GM19328 (cell line): ENCODE data around the gene OSBPL9.

Source experiments
- ATAC-seq: cut with Tn5 transposase; IDR thresholded peaks from one replicate; pipeline ENCODE4 v1.9.1; 2021; ENCODE audit warnings: mild to moderate bottlenecking, moderate library complexity; ENCODE audit not compliant: unreplicated experiment

Gene OSBPL9

DNA sequence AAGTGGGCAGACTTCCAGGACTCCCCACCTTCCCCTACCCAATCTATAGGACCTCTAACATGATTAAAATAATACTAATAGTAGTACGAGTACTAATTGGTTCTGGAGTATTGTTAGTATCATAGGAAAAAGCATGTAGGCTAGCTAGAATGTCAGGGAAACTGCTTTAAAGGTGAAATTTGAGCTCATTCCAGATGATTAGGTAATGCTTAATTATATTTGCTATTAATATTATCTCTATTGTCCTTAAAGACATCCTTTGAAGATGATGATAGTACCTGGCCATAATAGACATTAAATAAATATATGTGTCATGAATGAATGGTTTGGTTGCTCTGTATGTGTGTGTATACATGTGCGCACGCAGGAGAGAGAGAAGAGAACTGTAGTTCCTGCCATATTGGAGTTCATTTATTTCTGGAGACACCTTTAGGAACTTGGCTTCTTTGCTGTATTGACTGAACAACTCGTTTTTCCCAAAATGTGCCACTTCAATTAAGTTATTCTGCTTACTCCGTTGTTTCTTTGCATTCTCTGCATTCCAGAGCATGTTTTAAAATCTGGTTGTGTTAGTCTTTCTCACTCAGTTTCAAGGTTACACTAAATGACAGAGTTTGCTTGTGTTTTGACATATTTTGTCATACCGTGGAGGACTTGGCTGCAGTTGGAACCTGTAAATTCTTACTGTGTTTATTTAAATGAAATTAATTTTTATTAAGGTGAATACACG is 117.1 kb downstream of the OSBPL9 start:
- ATAC-seq = no peak

DNA sequence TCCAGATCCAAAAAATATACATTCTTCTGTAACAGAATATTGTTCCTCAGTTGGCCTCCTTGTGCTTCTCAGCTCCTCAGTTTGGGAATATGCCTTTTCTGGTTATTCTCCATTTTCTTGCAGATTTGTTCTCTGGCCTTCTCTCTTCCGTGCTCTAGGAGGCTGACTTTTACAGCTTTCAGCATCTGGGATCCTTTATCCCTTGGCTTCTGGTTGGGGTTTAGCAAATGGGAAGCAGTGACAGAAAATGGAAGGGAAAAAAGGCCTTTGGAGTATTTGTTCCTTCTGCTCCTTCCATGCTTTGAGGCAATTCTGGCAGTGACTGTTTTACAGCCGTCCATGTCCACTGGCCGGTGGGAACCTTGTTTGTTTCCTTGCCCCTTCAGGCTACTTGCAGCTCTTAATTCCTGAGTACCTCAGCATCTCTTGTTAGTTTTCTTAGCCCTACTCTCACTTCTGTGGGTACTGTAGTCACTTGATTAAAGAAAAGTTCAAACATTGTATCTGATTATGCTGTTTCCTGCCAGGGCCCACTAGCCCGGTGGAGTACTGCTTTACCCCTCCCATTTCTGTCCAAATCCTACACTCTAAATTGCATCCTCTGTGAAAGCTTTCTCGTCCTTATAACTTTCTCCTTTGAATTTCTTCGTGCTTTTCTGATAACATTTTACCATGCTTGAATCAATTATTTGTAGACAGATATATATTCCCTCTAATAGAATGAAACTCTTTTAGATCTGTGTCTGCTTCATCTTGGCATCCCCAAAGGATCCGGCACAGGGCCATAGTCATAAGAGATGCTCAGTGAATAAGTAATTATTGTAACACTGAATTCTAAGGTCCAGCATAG is 118.2 kb downstream of the OSBPL9 start:
- no peak for ATAC-seq

DNA sequence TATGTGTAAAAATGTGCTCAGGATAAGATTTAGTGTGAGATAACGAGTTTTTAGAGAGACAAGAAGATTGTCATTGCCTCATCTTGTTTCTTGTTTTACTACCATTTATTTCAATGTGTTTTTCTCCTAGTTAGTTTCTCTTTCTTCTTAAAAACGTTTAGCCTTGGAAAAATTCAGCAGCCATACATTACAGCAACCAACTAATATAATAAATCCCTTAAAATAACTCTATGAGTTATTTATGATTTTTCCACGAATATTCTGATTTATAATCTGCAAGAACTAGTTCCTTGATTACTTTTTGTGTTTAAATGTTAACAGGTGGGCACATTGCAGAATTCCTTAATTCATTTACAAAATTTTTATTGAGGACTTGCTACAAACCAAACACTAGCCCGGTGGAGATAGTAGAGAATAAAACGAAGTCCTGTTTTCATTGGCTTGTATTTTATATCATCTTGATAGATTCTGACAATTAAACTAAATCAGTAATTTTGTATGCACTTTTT is 118.9 kb downstream of the OSBPL9 start:
- no peak for ATAC-seq

DNA sequence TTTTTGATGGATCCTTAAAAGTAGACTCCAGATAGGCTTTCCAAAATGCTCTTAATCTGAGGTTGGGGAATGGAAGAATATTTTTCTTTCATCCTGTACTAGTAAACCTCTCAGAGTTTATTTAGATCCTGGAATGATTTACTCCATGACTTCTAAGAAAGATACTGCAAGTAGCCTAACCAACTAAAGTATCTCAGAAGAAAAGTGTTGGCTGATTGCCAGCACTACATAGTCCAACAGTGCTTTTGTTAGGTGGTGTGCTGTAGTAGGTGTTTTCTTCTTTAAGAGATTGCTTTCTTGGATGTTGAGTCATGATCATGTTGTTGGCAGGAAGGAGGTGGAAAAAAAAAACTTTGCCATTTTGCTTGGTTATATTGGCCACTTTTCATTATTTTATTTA is 119.8 kb downstream of the OSBPL9 start:
- no peak for ATAC-seq

DNA sequence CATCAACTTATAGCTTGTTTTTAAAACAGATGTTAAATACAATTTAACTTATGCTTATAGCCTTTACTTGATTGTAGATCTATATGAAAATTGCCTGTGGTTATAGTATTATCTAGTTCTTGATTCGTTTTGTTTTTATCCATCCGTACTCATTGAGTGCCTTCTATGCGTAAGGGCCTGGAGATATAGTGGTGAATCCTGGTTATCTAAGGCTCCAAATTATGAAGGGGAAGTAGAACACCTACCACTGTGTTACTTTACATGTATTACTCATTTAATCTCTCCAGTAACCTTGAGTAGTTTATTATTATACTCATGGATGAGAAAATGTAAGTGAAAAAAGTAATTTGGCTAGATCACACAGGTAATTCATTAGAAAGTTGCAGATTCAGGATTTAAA is 121.8 kb downstream of the OSBPL9 start:
- no peak for ATAC-seq

DNA sequence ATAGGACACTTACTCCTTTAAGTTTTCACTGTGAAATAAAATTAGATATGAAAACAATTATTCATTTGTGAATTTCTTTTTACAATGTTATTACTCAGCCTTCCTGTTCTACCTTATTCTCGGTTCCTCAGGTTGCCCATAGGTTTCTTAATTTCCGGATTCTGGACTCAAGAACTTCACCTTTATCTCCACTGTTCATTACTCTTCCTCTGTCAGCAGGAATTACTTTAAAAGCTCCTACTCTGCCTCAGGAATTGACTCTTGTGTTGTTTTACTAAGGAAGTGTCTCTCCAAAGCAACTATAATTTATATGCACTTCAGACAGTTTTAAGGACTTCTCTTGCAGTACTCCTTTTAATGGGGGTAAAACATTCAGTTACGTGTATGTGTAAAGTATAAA is 123.8 kb downstream of the OSBPL9 start:
- ATAC-seq = no peak

DNA sequence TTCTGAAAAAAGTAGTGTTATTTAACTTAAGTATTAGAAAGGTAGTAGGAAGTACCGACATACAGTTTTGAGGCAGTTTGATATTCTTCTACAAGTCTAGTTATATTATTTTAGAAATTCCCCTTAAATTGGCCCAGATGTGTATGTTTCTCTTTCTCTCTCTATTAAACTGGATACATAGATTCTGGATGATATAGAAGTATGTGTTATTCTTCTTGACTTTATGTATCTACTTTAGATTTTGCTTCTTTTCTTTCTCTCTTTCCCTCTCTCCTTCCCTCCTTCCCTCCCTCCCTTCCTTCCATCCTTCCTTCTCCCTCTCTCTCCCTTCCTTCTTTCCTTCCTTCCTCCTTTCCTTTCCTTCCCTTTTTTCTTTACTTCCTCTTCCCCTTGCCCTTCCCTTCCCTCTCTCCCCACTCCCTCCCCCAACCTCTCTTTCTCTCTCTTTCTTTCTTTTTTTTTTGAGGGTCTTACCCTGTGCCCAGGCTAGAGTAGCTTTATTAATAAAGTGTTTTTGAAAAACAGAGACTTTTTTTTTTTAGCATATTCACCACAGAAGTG is 124.3 kb downstream of the OSBPL9 start:
- no peak for ATAC-seq

DNA sequence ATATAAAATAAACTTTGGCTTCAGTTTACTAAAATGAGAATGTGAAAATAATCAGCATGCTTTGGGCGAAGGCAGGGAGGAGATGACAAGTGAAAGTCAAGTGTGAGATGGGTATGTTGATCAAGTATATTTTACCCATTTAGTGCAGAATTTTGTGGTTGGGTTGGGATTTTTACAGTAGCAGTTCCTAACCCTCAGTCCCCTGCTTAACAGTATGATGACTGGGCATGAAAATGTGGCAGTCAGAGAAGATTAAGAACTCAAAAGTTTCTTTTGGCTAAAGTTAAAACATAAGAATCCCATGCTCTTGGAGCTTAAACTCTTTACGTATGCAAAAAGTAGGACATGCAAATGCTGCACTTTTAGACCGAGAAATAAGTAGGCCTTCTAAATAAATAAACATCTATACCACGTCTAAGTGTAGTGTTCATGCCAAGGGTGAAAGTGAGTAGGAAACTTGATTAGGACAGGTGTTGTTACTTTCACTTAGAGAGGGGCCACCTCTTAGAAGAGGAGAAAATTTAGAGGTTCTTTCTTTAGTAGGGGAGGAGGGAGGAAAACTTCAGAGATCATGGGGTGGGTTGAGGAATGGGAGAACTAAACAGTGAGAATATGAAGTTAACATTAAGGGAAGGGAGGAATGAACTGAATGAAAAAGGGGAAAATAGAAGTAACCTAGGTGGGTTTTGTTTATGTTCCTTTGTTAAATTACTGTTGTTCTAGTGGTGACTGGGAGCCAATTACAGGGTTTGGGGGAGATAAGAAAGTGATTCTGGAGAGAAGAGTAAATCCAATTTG is 127.8 kb downstream of the OSBPL9 start:
- no peak for ATAC-seq

DNA sequence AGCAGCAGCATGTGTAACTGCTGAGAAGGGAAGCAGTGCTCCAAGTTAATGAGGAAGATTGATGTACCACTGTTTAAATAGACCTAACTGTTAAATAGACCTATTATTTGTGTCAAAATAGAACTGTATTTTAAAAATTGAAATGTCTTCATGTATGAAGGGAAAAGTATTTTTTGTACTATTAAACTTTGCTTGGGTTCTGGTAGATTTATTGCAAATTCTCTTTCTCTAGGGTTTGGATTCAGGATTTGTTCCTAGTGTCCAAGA is 128.3 kb downstream of the OSBPL9 start:
- ATAC-seq = no peak

DNA sequence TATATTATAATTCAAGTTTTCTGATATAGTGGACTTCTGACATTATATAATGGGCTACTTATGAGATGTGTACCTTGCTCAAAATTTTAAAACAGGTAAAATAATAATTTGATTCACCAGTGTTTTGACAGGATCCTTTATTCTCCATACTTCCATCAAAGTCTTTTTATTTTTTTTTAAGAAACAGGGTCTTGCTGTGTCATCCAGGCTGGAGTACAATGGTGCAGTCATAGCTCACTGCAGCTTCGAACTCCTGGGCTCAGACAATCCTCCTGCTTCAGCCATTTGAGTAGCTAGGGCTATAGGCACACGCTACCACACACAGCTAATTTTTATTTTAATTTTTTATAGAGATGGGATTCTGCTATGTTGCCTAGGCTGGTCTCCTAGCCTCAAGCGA is 132.3 kb downstream of the OSBPL9 start:
- ATAC-seq = no peak

DNA sequence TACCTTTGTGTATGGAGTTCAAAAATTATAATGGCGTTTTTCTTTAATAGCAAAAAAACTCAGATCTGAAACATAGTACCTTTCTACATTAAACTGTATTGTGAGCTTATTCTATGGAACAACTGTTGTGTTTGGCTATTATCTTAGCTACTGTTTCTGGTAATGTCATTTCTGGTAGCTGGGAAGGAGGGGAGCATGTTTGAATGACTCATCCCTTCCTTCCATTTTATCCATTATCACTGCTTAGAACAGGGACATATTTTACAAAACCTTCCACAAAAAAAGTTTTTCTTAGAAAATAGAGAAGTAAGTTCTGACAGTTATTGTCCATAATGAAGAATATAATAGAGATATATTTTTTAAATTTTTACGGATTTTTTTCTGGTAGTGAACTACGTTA is 133.3 kb downstream of the OSBPL9 start:
- ATAC-seq = no peak

DNA sequence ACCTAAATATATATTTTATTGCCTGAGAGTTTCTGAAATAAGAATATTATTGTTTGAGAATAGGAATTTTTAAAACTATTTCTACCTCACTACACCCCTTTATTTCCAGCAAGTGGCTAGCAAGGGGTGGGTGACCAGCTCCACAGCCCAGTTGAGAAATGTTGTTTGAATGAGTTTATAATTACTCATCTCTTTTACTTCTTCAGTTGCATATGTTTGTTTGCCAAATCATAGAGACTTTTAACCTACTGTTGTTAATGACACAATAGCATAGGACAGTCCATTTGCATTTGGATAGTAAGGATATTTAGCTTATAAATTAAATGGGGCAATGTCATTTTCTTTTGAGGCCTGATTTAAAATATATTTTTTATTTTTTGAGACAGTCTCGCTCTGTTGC is 133.8 kb downstream of the OSBPL9 start:
- no peak for ATAC-seq

DNA sequence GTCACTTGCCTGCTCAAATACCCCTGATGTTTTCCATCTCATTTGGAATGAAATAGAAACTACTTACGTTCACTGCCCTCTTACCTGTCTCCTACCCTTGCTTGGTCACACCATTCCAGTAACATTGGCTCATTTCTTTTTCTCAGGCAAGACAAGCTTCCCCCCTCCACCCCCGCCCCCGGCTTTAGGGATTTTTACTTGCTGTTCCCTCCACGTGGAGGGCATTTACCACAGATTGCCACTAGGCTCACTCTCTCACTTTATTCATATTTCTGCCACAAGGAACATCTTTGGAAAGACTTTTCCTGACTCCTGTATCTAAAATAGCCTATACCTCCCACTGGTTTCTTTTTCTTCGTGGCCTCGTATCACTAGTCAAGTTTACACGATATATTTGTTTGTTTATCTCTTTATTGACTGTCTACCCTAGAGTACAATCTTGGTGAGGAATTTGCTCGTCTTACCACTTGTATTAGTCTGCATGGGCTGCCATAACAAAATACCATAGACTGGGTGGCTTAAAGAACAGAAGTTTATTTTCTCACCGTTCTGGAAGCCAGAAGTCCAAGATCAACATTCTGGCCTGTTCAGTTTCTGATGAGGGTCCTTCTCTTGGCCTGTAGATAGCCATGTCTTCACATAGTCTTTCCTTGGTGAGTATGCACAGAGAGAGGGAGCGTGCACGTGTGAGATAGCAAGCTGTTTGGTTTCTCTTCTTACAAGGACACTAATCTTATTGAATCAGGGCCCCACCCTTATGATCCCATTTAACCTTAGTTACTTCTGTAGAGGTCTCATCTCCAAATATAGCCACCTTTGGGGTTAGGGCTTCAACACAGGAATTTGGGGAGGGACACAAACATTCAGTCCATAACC is 135.4 kb downstream of the OSBPL9 start:
- ATAC-seq = no peak

DNA sequence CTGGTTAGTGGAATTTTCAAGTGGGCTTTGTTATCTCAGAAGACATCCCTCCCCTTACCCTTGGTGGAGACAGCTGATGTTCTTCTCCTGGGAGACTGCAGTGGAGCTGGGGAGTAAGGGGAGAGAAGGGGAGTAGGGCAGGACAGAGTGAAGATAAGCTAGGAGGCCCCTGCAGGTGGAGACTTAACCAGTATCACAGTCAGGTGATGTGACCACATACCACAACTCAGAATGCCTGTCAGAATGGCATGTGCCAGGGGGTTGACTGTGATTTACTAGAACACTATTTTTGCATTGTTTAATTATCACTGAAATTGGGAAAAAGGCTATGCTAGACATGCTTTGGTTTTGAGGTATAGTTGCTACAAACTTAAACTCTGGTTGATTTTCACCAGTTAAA is 137.1 kb downstream of the OSBPL9 start:
- ATAC-seq = no peak

DNA sequence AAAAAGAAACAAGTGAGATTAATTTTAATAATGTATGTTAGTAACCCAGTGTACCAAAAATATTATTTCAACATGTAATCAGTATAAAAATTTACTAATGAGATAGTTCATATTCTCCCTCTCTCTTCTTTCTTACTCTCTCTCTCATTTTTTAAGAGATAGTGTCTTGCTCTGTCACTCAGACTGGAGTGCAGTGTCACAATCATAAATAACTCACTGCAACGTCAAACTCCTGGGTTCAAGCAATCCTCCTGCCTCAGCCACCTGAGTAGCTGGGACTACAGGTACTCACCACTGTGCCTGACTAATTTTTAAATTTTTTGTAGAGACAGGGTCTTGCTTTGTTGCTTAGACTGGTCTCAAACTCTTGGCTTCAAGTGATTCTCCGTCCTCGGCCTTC is 137.8 kb downstream of the OSBPL9 start:
- no peak for ATAC-seq

DNA sequence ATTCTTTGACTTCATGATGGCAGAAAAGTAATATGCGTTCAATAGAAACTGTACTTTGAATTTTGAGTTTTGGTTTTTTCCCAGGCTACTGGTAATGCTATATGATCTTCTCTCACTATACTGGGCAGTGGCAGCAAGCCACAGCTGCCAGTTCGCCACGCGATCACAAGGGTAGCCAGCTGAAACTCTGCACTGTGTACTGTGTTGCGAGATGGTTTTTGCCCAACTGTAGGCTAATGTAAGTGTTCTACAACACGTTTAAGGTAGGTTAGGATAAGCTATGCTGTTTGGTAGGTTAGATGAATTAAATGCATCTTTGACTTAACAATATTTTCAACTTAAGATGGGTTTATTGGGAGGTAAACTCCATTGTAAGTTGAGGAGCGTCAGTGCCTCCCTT is 138.5 kb downstream of the OSBPL9 start:
- ATAC-seq = no peak

DNA sequence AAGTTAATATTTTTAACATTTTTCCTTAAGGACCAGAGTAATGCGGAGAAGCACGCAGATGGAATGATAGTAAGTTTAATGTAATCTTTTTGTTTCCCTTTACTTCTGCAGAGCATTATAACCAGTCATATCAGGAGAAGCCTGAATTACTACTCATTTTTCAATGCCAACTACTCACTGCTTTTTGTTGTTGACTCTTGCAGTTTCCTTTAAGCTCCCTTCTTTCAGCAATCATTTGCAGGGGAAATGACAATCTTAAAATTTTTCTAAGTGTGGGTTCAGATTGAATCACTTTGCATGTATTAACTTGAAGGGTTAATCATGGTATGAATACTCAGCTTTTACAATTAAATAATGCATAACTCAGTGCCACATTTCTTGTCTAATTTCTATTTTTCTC is 139.4 kb downstream of the OSBPL9 start:
- ATAC-seq = no peak

DNA sequence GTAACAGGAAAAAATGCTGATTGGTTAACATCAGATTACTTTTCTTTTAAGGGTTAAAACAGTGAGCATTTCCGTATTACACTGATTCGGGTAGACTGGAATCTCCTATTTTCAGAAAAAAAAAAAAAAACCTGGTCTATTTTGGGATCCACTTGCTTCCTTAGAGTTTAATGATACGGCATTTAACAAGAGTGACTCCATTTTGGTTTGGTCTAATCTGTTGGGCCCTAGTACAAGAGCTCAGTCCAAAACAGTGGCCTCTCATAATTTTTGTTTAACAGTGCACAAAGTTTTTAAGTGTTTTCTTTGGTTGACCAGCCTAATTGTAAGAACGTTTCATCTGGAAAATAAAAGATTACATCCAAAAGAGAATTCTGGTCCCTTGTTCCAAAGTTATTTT is 141.4 kb downstream of the OSBPL9 start:
- ATAC-seq = no peak

DNA sequence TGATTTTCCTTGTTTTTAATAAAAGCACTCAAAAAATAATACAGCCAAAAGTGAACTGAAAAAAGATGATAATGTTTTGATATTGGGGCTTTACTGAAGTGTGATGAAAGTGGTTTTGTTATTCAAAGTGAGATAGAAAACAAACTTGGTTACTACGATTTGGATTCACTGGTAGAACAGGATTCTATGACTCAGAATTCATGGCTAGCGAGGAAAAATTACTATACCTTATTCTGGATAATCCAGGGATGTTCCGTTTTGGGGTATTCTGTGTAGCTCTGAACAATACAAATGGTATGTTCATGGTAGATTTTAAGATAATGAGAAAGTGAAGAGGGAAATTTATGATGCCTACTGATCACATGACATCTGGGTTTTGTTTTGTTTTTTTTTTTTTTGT is 144.0 kb downstream of the OSBPL9 start:
- ATAC-seq = no peak

DNA sequence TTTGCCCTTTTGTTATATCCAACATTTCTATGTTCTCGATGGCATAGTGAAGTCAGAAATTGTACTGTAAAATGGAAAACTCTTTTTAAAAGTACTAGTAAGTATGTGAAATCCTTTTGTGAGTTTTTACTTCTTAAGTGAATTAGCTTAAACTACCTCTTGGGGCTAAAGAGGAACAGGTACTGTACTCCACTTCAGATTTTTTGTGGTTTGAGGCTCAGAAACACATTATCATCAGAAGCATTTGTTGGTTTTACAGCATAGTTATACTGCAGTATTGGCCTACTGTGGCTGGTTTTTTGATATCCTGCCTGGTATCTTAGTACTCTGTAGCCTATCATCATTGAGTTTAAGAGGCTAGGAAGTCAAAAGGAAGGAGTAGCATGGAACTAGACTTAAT is 144.5 kb downstream of the OSBPL9 start:
- ATAC-seq = no peak
